HG03139 (cell line): ENCODE results near the gene AFG3L2.

Experiments used
- ATAC-seq: cut with Tn5 transposase; IDR thresholded peaks from one replicate; pipeline ENCODE4 v1.9.1; 2021; ENCODE audit not compliant: unreplicated experiment

The AFG3L2 gene

DNA sequence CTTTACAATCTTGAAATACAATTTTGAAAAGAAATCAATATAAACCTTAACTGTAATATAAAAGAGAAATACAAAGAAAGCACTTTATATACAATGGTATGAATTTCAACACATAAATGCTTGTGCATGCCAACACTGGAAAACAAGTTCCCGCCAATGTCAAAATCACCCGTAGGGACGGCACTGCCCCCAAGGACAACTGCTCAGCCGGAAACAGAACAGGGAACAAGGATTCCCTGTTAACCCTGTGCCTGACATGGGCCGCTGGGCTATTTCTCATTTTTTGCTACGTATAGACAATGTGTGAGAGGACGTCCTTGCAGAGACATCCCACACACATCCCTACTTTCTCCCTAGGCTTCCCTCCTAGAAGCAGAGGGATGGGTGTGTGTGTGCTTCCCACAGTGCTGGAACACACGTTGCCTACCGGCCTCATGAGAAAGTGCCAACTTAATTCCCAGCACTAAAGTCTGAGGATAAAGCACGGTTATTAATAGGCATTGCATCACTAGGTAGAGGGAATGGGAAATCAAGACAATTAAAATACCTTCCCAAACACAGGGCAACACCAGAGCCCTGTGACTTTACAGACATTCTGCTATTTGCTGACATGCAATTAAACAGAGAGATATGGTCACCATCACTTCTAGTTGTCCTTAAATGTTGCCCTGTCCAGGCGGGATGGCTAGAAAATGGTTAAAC is 14.4 kb downstream of the AFG3L2 start:
- ATAC-seq = no peak

DNA sequence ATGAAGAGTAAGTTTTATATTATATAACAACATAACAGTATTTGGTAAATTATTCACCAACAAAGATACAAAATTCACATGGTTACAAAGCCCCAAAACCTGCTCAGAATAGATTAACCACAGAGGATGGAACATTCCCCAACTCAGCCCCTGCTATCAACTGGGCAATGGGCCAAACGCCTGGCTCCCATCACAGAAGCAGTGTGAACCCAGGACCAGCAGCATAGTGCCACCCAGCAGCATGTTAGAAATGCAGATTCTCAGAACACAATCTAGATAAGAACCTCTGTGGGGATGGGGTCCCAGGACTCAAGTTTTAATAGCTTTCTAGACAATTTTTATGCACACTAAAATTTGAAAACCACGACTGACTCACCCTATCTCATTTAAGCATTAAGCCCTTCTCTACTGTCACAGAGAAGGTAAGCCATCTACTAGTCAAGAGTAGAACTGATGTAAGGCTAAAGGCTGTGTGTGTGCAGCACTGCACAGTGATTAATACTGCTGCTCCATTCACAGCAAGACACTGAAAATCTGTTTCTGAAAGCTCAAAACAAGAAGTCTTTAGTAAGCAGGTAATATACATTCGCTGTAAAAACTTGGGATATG is 15.2 kb downstream of the AFG3L2 start:
- ATAC-seq = no peak

DNA sequence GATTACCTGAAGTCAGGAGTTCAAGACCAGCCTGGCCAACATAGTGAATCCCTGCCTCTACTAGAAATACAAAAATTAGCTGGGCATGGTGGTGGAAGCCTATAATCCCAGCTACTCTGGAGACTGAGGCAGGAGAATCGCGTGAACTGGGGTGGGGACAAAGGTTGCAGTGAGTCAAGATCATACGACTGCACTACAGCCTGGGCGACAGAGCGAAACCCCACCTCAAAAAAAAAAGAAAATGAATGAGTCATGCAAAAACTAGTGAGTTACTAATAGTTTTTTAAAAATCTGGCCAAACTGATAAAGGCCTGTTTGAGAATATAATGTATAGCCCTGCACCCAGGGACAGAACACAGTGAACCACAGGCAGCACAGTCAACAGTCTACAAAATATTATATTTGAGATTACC is 17.5 kb downstream of the AFG3L2 start:
- ATAC-seq = no peak

DNA sequence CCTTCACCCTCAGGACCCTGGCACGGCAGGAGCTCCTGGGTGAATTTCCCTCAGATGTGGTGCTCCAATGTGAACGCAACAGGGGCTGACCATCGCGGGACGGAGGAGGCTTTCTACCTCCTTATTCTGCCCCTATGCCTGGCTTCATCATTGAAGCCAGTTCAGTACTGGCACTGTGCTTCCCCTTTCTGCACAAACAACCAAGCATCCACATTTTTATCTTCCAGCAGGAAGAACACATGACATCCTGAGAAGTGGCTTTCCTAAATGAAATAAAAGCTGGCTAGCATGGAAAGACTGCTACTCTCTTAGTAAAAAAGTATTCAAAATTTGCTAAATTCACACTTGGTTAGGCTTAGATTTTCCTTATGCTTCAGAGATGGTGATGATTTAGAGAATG is 24.8 kb downstream of the AFG3L2 start:
- ATAC-seq = no peak

DNA sequence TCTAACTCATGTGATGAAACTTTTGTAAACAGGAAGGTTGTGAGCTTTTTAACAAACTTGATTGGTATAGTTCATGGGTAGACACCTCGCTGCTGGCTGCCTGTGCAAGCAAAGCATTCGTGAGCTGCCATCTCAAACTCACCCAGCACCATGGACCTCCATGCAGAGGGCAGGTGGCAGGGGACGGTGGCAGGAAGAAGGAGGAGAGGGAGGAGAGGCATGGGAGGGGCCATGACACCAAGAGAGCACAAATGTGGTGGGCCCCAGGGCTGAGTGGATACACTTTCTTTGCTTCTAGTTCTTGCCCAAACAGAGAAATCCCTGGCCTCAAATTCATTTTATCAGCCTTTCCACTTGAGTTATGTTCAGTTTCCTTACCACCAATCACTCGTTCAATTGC is 29.1 kb downstream of the AFG3L2 start:
- ATAC-seq = no peak

DNA sequence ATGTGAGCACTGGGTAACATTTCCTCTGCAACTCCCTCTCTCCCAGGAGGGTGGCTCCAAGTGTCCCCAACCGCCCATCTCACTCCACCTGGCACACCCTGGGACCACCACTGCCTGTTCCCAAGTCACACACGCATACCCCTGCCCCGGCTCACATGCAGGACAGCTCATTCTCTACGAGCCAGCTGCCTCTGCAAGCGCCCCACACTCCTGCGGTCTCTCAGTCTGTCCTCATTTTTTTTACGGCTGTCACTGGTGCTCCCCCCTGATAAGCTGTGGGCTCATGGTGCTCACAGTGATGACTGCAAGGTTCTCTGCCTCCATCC is 30.8 kb downstream of the AFG3L2 start:
- no peak for ATAC-seq

DNA sequence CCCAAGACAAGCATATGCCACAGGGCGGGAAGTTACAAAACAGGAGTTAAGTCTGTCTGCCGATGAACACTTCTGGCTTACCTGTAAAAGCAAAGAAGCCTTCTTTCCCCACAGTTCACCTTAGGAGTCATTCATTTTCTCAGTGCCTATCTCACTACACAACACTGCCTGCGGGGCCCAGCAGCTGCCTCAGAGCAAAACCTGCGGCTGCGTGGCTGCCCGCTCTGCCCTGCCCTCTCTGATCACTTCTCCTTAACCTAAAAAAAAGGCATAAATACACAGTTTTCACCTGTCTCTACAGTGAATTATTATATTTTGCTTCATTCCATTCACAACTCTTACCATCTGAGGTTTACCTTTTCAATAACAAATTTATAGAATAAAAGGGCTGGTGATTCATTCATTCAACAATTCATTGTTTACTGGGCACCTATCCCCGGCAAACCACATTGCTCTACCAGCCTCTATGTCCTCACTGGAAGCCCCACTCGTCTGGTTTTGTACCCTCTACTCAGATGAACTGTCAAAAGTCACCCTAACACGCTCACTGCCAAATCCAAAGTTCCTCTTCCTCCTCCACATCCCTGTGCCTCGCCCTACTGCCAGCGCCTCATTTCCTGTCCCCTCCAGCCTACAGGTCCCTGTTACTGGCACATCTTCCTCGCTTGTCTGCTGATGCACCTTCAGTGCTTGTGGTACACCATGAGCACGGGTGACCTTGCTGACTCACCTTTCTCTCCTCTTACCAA is 31.4 kb downstream of the AFG3L2 start:
- no peak for ATAC-seq

DNA sequence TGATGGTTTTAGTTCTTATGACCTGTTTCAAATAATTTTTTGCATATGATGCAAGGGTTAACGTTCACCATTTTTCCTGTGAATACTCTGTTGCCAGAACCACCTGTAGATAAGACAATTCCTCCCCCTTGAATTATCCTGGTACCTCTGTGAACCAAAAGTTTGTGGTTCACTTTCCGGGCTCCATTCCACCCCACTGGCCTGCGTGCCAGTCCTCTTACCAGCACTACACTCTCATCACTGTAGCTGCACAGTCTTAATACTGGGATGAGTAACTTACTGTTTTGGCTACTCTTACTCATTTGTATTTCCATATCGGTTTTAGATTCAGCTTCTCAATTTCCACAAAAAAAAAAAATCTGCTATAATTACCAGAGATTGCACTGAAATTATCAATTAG is 34.4 kb downstream of the AFG3L2 start:
- no peak for ATAC-seq

DNA sequence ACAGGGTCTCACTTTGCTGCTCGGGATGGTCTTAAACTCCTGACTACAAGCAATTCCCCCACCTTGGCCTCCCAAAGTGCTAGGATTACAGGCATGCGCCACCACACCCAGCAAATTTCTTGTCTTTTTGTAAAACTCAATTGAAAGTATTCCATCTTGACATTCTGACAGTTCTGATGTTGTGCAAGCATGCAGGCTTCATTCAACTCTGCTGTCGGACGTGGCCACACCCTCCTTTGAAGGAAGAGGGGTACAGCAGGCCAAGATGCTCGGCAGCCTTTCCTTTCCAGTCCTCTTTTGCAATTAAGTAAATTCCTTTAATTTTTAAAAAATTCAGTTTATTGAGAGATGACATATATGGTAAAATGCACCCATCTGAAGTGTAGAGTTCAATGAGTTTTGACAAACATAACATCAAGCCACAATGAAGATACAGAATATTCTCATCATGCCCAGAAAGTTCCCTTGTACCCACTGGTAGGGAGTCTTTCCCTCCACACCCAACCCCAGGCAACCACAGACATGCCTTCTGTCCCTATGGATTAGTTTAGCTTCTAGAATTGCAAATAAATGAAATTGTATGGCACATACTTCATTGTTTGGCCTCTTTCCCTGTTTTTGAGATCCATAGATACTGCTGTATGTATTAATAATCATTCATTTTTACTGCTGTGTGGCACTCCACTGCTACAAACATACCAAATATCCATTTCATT is 35.9 kb downstream of the AFG3L2 start:
- no peak for ATAC-seq

DNA sequence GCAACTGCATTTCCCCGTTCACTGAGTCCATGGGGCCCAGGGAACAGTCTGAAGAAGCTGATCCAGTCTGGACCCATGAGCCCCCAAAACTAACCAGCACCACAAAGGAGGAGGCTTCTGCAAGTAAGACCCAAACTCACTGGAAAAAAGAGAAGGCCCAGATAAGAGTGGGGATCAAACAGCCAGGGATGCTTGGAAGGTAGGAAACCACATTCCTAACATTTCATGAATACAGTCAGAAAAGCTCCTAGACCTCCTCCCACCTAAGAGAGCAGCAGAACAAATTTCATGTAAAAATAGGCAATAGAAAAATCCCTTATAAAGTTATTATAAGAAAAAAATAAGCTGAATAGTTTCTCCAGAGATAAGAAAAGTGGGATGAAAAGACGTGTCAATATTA is 38.6 kb downstream of the AFG3L2 start:
- no peak for ATAC-seq

DNA sequence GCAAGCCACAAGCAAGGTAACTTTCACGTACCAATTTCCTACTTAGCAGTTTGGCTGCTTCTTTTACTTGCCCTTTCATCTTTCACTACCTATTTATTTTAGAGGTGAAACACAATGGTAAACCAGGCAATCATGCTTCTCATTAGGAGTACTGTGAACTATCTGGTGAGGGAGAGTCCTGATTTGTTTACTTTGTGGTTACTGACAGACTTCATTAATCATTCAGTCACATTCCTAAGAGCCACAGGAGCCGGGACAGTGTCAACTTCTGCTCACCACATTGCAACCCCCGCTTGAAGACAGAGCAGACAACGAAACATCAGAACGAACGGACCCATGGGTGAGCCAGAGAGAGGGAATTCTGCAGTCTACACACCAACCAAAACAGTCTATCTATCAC is 40.1 kb downstream of the AFG3L2 start:
- ATAC-seq = no peak

DNA sequence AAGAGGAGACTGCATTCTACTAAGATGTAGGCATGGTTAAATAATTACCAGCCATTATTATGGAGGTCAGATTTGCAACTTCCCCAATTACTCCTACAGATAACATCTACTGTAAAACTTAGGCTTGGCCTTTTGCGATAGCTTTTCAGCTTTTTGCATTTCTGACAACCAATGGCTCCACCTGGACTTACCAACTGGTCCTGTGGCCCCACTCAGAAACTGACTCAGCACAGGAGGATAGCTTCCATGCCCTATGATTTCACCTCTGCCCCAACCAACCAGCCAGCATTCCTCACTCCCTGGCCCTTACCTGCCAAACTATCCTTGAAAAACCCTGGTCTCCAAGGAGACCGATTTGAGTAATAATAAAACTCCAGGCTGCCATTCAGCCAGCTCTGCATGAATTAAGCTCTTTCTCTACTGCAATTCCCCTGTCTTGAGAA is 40.8 kb downstream of the AFG3L2 start:
- no peak for ATAC-seq

DNA sequence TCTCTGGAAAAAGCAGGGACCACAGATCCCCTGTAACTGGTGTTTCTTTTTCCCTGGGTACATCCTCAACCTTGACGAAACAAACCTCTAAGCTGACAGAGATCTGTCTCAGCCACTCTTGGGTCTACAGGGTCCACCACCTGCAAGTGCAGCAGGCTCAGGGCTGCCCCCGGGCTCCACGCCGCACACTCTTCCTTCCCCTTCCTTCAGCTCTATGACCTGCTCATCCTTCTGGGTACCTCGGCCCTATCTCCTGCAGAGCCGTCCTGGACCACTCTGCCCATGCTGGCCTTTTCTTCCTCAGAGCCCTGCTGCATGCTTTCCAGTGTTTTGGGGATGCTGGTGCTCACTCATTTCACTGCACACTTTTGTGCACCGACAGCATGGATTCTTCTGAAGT is 41.5 kb downstream of the AFG3L2 start:
- ATAC-seq = no peak

DNA sequence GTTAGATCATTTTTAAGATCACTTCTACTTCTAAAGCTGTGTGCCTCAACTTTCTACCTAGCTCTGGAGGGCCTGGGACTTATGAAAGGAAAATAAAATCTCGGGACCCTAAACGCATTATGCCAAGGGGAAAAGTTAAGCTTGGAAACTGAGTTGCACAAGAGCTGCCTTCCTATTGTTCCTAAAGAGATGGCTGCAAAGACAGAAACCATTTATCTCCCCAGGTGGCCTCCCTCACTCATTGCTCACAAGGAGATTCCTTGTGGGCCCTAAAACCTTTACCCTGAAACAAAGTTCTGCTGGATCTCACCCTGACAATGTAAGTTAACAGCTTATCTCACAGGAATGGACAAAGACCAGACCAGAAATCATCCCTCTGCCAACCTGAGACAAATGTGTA is 42.2 kb downstream of the AFG3L2 start:
- no peak for ATAC-seq

DNA sequence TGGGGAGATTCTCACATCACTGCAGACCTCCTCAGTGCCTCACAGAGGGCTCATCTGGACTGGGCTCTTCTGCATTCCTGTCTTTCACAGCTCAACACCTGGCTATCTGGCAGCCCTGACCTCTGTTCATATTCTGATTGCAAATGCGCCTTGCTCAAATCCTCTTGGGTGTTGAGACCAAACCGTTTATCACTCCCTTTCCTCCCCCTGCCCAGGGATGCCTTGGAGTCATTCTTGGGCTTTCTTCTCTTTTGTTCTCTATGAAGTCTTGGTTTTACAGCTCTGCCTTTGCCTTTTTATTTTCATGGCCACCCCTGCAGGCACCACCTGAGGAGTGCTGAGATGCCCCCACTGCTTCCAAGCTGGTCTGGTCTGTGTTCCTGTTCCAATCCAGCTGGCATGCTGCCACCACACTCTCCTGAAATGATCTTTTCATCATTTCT is 42.6 kb downstream of the AFG3L2 start:
- no peak for ATAC-seq

DNA sequence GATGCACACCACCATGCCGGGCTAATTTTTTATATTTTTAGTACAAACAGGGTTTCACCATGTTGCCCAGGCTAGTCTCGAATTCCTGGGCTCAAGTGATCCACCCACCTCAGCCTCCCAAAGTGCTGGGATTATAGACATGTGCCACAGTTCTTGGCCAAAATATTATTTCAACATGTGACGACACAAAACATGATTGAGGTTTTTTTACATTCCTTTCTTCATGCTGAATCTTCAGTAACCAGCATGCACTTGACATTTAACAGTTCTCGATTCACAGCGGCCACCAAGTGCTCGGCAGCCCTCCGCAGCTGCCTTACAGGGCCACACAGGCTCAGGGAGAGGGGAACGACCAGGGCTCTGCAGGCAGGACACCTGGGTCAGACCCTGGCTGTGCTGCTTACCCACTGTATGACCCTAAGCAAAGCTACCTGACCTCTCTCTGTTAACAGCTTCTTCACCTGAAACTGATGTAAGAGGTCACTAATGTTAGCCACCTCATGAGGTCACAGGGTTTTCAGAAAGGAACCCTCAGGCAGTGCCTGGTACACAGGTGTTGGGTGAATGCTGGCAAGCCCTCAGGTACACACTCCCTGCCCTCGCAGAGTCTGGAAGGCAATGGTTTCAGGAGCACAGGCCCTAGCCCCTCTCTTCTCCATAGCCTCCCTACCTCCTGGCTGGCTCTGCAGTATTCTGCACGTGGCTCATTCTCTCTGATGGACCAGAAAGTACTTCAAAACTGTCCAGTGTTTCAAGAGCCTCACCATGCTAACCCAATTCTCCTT is 43.3 kb downstream of the AFG3L2 start:
- ATAC-seq = no peak

DNA sequence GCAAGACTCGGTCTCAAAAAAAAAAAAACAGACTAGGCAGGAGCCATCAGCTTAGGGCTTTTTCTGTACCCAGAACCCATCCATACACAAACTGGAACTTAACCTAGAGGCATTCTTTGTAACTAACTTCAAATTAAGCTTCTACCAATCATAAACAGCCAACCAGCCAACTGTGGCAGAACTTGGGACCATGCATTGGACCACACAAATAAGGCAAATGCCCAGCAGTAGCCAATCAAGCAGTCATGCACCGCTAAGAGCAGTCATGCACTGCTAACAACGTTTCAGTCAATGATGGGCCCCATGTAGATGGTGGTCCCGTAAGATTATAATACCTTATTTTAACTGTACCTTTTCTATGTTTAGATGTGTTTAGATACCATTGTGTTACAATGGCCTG is 46.3 kb downstream of the AFG3L2 start:
- ATAC-seq = no peak

DNA sequence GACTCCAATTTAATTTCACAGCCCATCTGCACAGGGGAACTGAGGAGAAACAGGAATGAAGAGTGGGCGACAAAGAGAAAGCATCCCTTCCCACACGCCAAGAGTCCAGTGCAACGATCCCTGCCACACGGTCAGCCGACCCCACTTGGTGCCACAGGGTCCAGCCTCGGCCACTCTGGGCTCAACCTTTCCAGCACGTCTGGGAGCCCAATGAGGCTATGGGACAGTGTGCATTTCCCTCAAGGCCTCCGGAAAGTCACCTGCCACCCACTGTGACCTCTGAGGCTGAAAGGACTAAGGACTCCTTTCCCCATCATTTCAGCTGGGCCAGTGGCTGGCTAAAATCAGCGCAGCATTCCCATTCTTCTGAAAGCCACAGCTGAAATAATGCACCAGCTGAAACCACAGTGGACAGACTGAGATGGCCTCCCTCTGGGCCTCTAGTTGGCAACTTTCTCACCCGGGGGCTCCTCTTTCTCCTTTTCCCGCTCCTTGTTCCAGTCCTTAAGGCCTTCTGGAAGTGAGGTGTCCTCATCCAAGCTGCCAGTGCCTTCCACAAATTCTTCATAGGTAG is 47.8 kb downstream of the AFG3L2 start:
- ATAC-seq = no peak

DNA sequence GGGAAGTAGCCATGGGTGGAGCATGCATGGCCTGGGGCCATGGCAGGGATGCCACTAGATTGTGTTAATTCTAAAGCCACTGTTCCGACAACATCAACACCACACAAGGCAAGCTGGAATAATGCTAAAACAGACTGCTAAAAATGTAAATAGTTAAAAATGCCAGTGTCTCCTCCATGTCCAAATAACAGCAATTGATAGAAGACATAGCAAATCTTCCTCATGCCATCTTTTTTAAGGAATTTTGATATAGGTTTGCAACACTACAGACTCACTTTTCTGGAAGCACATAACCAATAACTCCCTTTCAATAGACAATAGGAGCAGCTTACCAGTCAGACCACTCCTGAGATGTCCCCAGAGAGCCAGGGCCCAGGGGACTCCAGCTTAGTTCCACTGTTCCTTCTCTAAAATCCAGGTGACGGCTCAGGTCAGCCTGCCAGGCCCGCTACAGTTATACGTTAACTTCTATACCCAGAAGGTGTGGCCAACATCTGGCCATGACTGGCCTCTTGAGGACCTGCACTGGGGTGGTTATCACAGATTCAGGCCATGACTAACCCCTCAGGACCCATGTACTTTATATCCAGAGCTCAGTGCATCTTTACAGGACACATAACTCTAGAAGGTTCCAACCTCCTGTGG is 48.7 kb downstream of the AFG3L2 start:
- ATAC-seq = no peak

DNA sequence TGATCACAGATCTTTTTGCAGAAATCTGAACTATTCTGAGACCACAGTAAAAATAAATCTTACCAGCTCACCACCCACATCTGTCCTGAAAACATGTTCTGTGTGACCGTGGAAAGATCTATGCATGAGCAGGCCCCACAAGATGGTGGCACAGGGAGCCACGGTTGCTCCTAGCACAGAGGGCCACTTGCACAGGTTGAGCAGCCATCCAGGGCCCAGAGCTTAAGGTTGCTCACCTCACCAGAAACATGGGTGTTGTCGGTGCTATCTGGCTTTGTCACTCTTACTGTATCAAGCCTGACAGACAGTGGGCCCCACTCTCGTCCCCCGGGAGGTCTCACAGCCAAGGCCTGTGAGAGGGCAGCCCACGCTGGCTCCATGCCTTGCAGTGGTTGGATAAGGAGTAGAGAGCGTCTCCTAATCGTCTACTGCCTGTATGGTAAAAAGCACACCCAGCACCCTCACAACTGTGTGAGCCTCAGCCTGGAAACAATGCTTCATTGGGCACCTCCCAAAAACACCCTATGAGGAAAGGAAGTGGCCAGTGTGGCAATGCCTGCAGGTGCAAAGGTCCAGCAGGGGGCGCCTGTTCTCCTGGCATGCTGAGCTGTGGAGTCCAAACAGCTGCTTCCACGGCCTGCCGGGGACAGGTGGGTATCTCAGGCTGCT is 49.4 kb downstream of the AFG3L2 start:
- no peak for ATAC-seq
